Suppressor macrophage treated with lipopolysaccharide for 1 hour (primary cell): Measurements from ENCODE around the gene KRTAP10-1.
A peak's percentile ranks its signal among the peaks of the same experiment; 100 is the strongest.
"Not testable (repeated sequence)": the region's sequence is repeated elsewhere in the genome, so short reads cannot be mapped to it uniquely, and the experiment has no call there.

ENCODE experiments used
- DNase-seq, 3 donors: peaks; one replicate each; pipeline ENCODE4 v3.0.0-alpha.2; 2020 to 2022

KRTAP10-1 gene

GRCh38 chr21:44514746-44515358, 25.1 kb downstream of the KRTAP10-1 start:
- no peak for DNase-seq

- no peak for DNase-seq
These were observed 25.8 kb downstream of the KRTAP10-1 start for GRCh38 chr21:44514218-44514520.

GRCh38 chr21:44513389-44514217, 26.4 kb downstream of the KRTAP10-1 start:
- DNase-seq, result no peak

GRCh38 chr21:44512496-44513388, 27.3 kb downstream of the KRTAP10-1 start:
- DNase-seq, result no peak

GRCh38 chr21:44511938-44512275, 28.1 kb downstream of the KRTAP10-1 start:
- DNase-seq, result no peak

GRCh38 chr21:44511219-44511937, 28.6 kb downstream of the KRTAP10-1 start:
- no peak for DNase-seq

GRCh38 chr21:44510508-44511218, 29.3 kb downstream of the KRTAP10-1 start:
- peak; percentile 48 to 73 (median 56) for DNase-seq

GRCh38 chr21:44510109-44510507, 29.9 kb downstream of the KRTAP10-1 start:
- no peak for DNase-seq

- DNase-seq, result peak in 1 of 3 donors; percentile 23
These were observed 30.5 kb downstream of the KRTAP10-1 start for GRCh38 chr21:44509539-44509938.

GRCh38 chr21:44508711-44509445, 31.1 kb downstream of the KRTAP10-1 start:
- DNase-seq, result no peak

GRCh38 chr21:44508426-44508710, 31.6 kb downstream of the KRTAP10-1 start:
- no peak for DNase-seq

- no peak for DNase-seq
These were observed 32.1 kb downstream of the KRTAP10-1 start for GRCh38 chr21:44507673-44508425.

GRCh38 chr21:44506279-44507255, 33.4 kb downstream of the KRTAP10-1 start:
- DNase-seq, result no peak

GRCh38 chr21:44505673-44506278, 34.2 kb downstream of the KRTAP10-1 start:
- DNase-seq, result no peak

- DNase-seq, result peak in 2 of 3 donors; percentile 27 to 38
These were observed 36.0 kb downstream of the KRTAP10-1 start for GRCh38 chr21:44503901-44504399.

GRCh38 chr21:44503006-44503889, 36.7 kb downstream of the KRTAP10-1 start:
- not testable (repeated sequence) for DNase-seq

GRCh38 chr21:44502171-44502958, 37.6 kb downstream of the KRTAP10-1 start:
- DNase-seq, result no peak
